ENCODE data around the gene LMX1A. TPM values are rescaled to one million over a fixed set of nuclear protein-coding genes. Genes with fewer than 3 reads are reported as not detected.

The LMX1A gene
- polyA plus RNA-seq, 2 of the 4 experiments (the other 2 are of a cell fraction): not detected

DNA sequence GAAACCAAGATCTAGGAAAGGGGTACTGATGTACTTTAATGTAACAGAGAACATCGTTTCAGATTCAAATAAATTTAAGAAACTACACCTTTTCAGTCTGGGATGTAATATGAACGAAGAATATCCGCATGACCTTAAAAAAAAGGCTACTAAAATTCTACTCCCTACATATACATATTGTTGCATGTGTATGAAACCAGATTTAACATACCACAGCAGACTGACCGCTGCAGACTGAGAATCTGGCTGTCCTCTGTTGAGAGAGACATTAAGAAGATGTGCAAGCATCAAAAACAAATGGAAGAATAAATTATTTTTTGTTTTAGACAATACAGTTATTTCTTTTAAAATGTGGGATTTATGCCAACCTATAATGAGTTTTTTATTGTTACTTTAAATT lies 166.6 kb downstream of the LMX1A start:
- no peak for ATAC-seq
- ChIA-PET CTCF (no interaction called here), POLR2A (no interaction called here)
- H3K27ac ChIP-seq: no peak overlapping the region
- TF ChIP-seq RARB (CRISPR knock-in tag; IDR thresholded peaks at IDR 0.05) (no peak), ESRRA (IDR thresholded peaks at IDR 0.05; ENCODE audit: borderline replicate concordance, low read length) (no peak), KDM5A (IDR thresholded peaks at IDR 0.05) (no peak), PHF8 (IDR thresholded peaks at IDR 0.05; ENCODE audit: borderline replicate concordance, low read depth) (no peak), EP300 (IDR thresholded peaks at IDR 0.05) (no peak), CBX8 (IDR thresholded peaks at IDR 0.05) (no peak), MAX (IDR thresholded peaks at IDR 0.05) (no peak), NR3C1 (IDR thresholded peaks at IDR 0.05) (no peak), RNF2 (IDR thresholded peaks at IDR 0.05; ENCODE audit: borderline replicate concordance, low read depth) (no peak)
- FAIRE-seq: no peak
- no peaks in the 10 kb centered on the region for H3K9me3 ChIP-seq
- H3K4me3 ChIP-seq: no peak overlapping the region
- DNase-seq (ENCODE audit: low read depth in 1 of 2, low spot score in 1 of 2): no peak
- H3K4me1 ChIP-seq: no peaks in the 10 kb centered on the region
- no peak overlapping the region for H3K4me2 ChIP-seq
- WGBS (ENCODE audit: missing lambda C conversion rate): 9% methylated on average over 4 of the region's 4 CpGs

- ATAC-seq: no peak
- no peak for FAIRE-seq
- TF ChIP-seq MYC (IDR thresholded peaks at IDR 0.05; ENCODE audit: borderline replicate concordance, low read length) (no peak), PHF8 (IDR thresholded peaks at IDR 0.05; ENCODE audit: borderline replicate concordance, low read depth) (no peak), FOXS1 (CRISPR knock-in tag; IDR thresholded peaks at IDR 0.05) (no peak), HOXA7 (CRISPR knock-in tag; IDR thresholded peaks at IDR 0.05) (no peak), NR3C1 (IDR thresholded peaks at IDR 0.05) (no peak), FOSB (CRISPR knock-in tag; IDR thresholded peaks at IDR 0.05) (no peak), SREBF2 (IDR thresholded peaks at IDR 0.05) (no peak), MAFK (IDR thresholded peaks at IDR 0.05; ENCODE audit: partially characterized antibody) (no peak), ATOH8 (CRISPR knock-in tag; IDR thresholded peaks at IDR 0.05; ENCODE audit: low read depth) (no peak), RFX5 (IDR thresholded peaks at IDR 0.05) (no peak), RCOR1 (IDR thresholded peaks at IDR 0.05; ENCODE audit: low read depth, low read length) (no peak), EHMT2 (IDR thresholded peaks at IDR 0.05; ENCODE audit: low read depth) (no peak), MAX (IDR thresholded peaks at IDR 0.05) (no peak), RARB (CRISPR knock-in tag; IDR thresholded peaks at IDR 0.05) (no peak), NFE2L2 (conservative IDR thresholded peaks at IDR 0.05; ENCODE audit: low read length) (no peak), REST (IDR thresholded peaks at IDR 0.05) (no peak), JUNB (IDR thresholded peaks at IDR 0.05) (no peak), ZC3H11A (IDR thresholded peaks at IDR 0.05) (no peak)
- TF ChIP-seq, protein P1, sequence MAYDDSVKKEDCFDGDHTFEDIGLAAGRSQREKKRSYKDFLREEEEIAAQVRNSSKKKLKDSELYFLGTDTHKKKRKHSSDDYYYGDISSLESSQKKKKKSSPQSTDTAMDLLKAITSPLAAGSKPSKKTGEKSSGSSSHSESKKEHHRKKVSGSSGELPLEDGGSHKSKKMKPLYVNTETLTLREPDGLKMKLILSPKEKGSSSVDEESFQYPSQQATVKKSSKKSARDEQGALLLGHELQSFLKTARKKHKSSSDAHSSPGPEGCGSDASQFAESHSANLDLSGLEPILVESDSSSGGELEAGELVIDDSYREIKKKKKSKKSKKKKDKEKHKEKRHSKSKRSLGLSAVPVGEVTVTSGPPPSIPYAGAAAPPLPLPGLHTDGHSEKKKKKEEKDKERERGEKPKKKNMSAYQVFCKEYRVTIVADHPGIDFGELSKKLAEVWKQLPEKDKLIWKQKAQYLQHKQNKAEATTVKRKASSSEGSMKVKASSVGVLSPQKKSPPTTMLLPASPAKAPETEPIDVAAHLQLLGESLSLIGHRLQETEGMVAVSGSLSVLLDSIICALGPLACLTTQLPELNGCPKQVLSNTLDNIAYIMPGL (CRISPR knock-in tag; IDR thresholded peaks at IDR 0.05; ENCODE audit: borderline replicate concordance): no peak
- 15% methylated on average over 2 of the region's 2 CpGs for WGBS (ENCODE audit: missing lambda C conversion rate)
- ChIA-PET POLR2A (no interaction called here), CTCF (no interaction called here)
- Histone ChIP-seq H3K4me2 (no peak overlapping the region), H3K4me1 (no peaks in the 10 kb centered on the region), H3K4me3 (no peak overlapping the region), H3K27ac (no peak overlapping the region), H3K9me3 (no peaks in the 10 kb centered on the region)
- no peak for DNase-seq (ENCODE audit: low read depth in 1 of 2, low spot score in 1 of 2)
Observed at GRCh38 chr1:165189011-165189410, 167.5 kb downstream of the LMX1A start.

Data from A549 (cell line).